NCI-H1092 treated with DMSO at 0.1 percent for 48 hours (cell line): Measurements from ENCODE around the gene MYOT.

Source experiments
- DNase-seq: peaks from one replicate; lab custom pipeline; 2025; lab: John Stamatoyannopoulos, UW

Gene MYOT

GRCh38 chr5:137901011-137901817 is 33.6 kb downstream of the MYOT start:
- no peak for DNase-seq

- no peak for DNase-seq
These were observed 34.9 kb downstream of the MYOT start for GRCh38 chr5:137902408-137903133.

GRCh38 chr5:137914758-137915157 is 47.1 kb downstream of the MYOT start:
- no peak for DNase-seq

- no peak for DNase-seq
These were observed 49.3 kb downstream of the MYOT start for GRCh38 chr5:137916923-137917322.

- DNase-seq, result no peak
These were observed 54.3 kb downstream of the MYOT start for GRCh38 chr5:137921931-137922330.

GRCh38 chr5:137923856-137924255 is 56.2 kb downstream of the MYOT start:
- no peak for DNase-seq

- no peak for DNase-seq
These were observed 65.1 kb downstream of the MYOT start for GRCh38 chr5:137932800-137933199.

- DNase-seq, result no peak
These were observed 65.8 kb downstream of the MYOT start for GRCh38 chr5:137933491-137933911.

GRCh38 chr5:137935190-137935589 is 67.5 kb downstream of the MYOT start:
- DNase-seq, result no peak

GRCh38 chr5:137935694-137936093 is 68.0 kb downstream of the MYOT start:
- DNase-seq, result no peak
